HepG2 (cell line): ENCODE measurements around the gene VAV2. TPM values are rescaled to one million over a fixed set of nuclear protein-coding genes. Genes with fewer than 3 reads are reported as not detected.
A peak's percentile ranks its signal among the peaks of the same experiment; 100 is the strongest.

ENCODE experiments used
- ATAC-seq: fragments of 200-7000 bp; cut with Tn5 transposase; 3 replicates; pipeline ENCODE4 v1.9.1; 2020; ENCODE audit warnings: mild to moderate bottlenecking, moderate library complexity
- BruUV-seq: library from RNA; stranded (reverse); fragments of 400-500 nt; replicated peaks from 2 replicates; lab custom pipeline; 2021; lab: Mats Ljungman, UMichigan
- CTCF ChIA-PET: fragments of 300-600 bp; formaldehyde crosslinking; extraction: SDS; loops from one replicate; lab custom pipeline; 2021; ENCODE audit warnings: low total read pairs, inconsistent platforms, low intra/inter-chr PET ratio; lab: Yijun Ruan, JAX
- POLR2A ChIA-PET: fragments of 350-600 bp; sonication (Branson Sonifier 250); formaldehyde crosslinking; loops from one replicate; lab custom pipeline; 2020; ENCODE audit warnings: antibody characterized with exemption, inconsistent platforms; lab: Yijun Ruan, JAX
- DNase-seq: peaks from one replicate; pipeline ENCODE4 v3.0.0-alpha.2; 2015; ENCODE audit warnings: low spot score
- FAIRE-seq: peaks from 3 replicates; lab custom pipeline; 2011; peaks lifted over from hg19 to GRCh38; lab: Jason Lieb, UNC
- H2AFZ ChIP-seq: one replicate; pipeline ENCODE4 v1.6.1; 2011; ENCODE audit warnings: low read length, inconsistent platforms
- H3K27ac ChIP-seq: fragments of 300-600 bp; 3 replicates; pipeline ENCODE4 v1.8.0; 2011; ENCODE audit warnings: mixed run types, mild to moderate bottlenecking, mixed read lengths, low read length, inconsistent platforms; ENCODE audit not compliant: insufficient read depth; ENCODE audit errors: extremely low read length
- H3K27me3 ChIP-seq, 2 experiments: fragments of 200-600 bp in 1 of 2; 2 replicates in 1 of 2; 3 replicates in 1 of 2; pipeline versions ENCODE4 v1.6.0 to v1.8.0; 2011; ENCODE audit warnings: low read length in 2 of 2, mild to moderate bottlenecking in 2 of 2, moderate library complexity in 2 of 2, inconsistent platforms in 1 of 2; ENCODE audit not compliant: insufficient read depth in 2 of 2, control insufficient read depth in 1 of 2
- H3K36me3 ChIP-seq, 2 experiments: fragments of 200-600 bp in 1 of 2; replicated peaks in 1 of 2; 2 replicates in 1 of 2; 3 replicates in 1 of 2; pipeline versions ENCODE4 v1.5.1 to v1.8.0; 2011; ENCODE audit warnings: low read length in 2 of 2, inconsistent platforms in 1 of 2; ENCODE audit not compliant: insufficient read depth in 2 of 2, control insufficient read depth in 1 of 2
- H3K4me1 ChIP-seq: 2 replicates; pipeline ENCODE4 v1.5.1; 2012; ENCODE audit warnings: low read length, inconsistent platforms; ENCODE audit not compliant: insufficient read depth
- H3K4me2 ChIP-seq: 2 replicates; pipeline ENCODE4 v1.6.0; 2011; ENCODE audit warnings: low read depth, low read length, inconsistent platforms
- H3K4me3 ChIP-seq, 3 experiments: fragments of 200-600 bp in 1 of 3; sonication (generic), shearing (Covaris generic) in 1 of 3; replicated peaks in 1 of 3; 2 replicates each; pipeline ENCODE4 v1.5.1; 2011 to 2016; ENCODE audit warnings: low read length in 3 of 3, inconsistent platforms in 2 of 3, low read depth in 2 of 3, mild to moderate bottlenecking in 2 of 3, control low read depth in 1 of 3, mixed read lengths in 1 of 3; ENCODE audit not compliant: insufficient read depth in 1 of 3
- H3K79me2 ChIP-seq: one replicate; pipeline ENCODE4 v1.6.1; 2011; ENCODE audit warnings: low read length, inconsistent platforms; ENCODE audit not compliant: insufficient read depth
- H3K9ac ChIP-seq: 2 replicates; pipeline ENCODE4 v1.6.0; 2011; ENCODE audit warnings: mild to moderate bottlenecking, low read depth, low read length, inconsistent platforms; ENCODE audit not compliant: insufficient read depth
- H3K9me3 ChIP-seq: 2 replicates; pipeline ENCODE4 v1.5.1; 2012; ENCODE audit warnings: mild to moderate bottlenecking, low read length
- H4K20me1 ChIP-seq: 2 replicates; pipeline ENCODE4 v1.6.0; 2011; ENCODE audit warnings: inconsistent platforms, mild to moderate bottlenecking, low read length, moderate library complexity; ENCODE audit not compliant: insufficient read depth
- CAMTA2 ChIP-seq: sonication (generic); formaldehyde crosslinking; IDR thresholded peaks from 2 replicates; pipeline ENCODE4 v1.4.0; 2020; ENCODE audit warnings: mild to moderate bottlenecking, missing genetic modification reagents, borderline replicate concordance
- HIVEP1 ChIP-seq: sonication (generic); formaldehyde crosslinking; IDR thresholded peaks from 2 replicates; pipeline ENCODE4 v1.4.0; 2020; ENCODE audit warnings: mild to moderate bottlenecking, missing genetic modification reagents
- KDM5B ChIP-seq: sonication (generic); formaldehyde crosslinking; IDR thresholded peaks from 2 replicates; pipeline ENCODE4 v1.4.0; 2020; ENCODE audit warnings: missing genetic modification reagents, mild to moderate bottlenecking, borderline replicate concordance
- KMT2B ChIP-seq: IDR thresholded peaks from 2 replicates; pipeline ENCODE4 v1.6.1; 2016; ENCODE audit warnings: missing genetic modification reagents, missing compliant biosample characterization
- NCOA1 ChIP-seq: sonication (generic); formaldehyde crosslinking; IDR thresholded peaks from 2 replicates; pipeline ENCODE4 v1.9.0; 2021; ENCODE audit warnings: missing genetic modification reagents
- NONO ChIP-seq, 2 experiments: fragments of 450-650 bp in 1 of 2; sonication (generic) in 1 of 2; formaldehyde crosslinking in 1 of 2; IDR thresholded peaks in 1 of 2; conservative IDR thresholded peaks in 1 of 2; 2 replicates each; pipeline versions ENCODE4 v1.6.1 to v1.8.0; 2017 to 2022; ENCODE audit warnings: mild to moderate bottlenecking in 1 of 2, missing genetic modification reagents in 1 of 2, moderate library complexity in 1 of 2
- RFX1 ChIP-seq: fragments of 450-650 bp; IDR thresholded peaks from 2 replicates; pipeline ENCODE4 v1.6.1; 2017
- TBL1XR1 ChIP-seq: fragments of 150-350 bp; IDR thresholded peaks from 2 replicates; pipeline ENCODE4 v1.6.1; 2014; ENCODE audit warnings: borderline replicate concordance, low read length; ENCODE audit not compliant: partially characterized antibody
- ZFP36L1 ChIP-seq: sonication (generic); formaldehyde crosslinking; IDR thresholded peaks from 2 replicates; pipeline ENCODE4 v1.8.0; 2022; ENCODE audit warnings: mild to moderate bottlenecking, missing genetic modification reagents, moderate library complexity
- ZNF335 ChIP-seq: sonication (generic); formaldehyde crosslinking; IDR thresholded peaks from 2 replicates; pipeline ENCODE4 v1.4.0; 2020; ENCODE audit warnings: missing genetic modification reagents
- ZNF354B ChIP-seq: sonication (generic); formaldehyde crosslinking; IDR thresholded peaks from 2 replicates; pipeline ENCODE4 v1.8.0; 2022; ENCODE audit warnings: mild to moderate bottlenecking, missing genetic modification reagents
- ZNF567 ChIP-seq: sonication (generic); formaldehyde crosslinking; IDR thresholded peaks from 2 replicates; pipeline ENCODE4 v1.8.1; 2023; ENCODE audit warnings: mild to moderate bottlenecking, missing genetic modification reagents, borderline replicate concordance
- ZNF747 ChIP-seq: sonication (generic); formaldehyde crosslinking; IDR thresholded peaks from 2 replicates; pipeline ENCODE4 v1.8.1; 2023; ENCODE audit warnings: missing genetic modification reagents, mild to moderate bottlenecking, borderline replicate concordance
- ZSCAN30 ChIP-seq: sonication (generic); formaldehyde crosslinking; IDR thresholded peaks from 2 replicates; pipeline ENCODE4 v1.5.0; 2020; ENCODE audit warnings: mild to moderate bottlenecking, missing genetic modification reagents
- WGBS: methylation state at CpG from one replicate; pipeline ENCODE4 v1.1.6; 2017; ENCODE audit warnings: low lambda C conversion rate; 5-methylcytosine and 5-hydroxymethylcytosine counted together
- in situ Hi-C: cut with HindIII; loops from 2 replicates; pipeline ENCODE4 v1.10.0; 2017; ENCODE audit warnings: low pct_unique_long_range_greater_than_20kb; ENCODE audit not compliant: extremely low pct_ligation_motif_present
- intact Hi-C: fragments of 100-400 bp; cut with micrococcal nuclease; formaldehyde crosslinking; loops from one replicate; pipeline ENCODE4 v1.10.0; 2022; ENCODE audit not compliant: unreplicated experiment
- polyA plus RNA-seq, 8 experiments: library from polyadenylated mRNA; depleted of rRNA in 3 of 8; stranded (reverse) in 7 of 8; unstranded in 1 of 8; fragments of >200 nt; fragmentation: Illumina TruSeq in 4 of 8; extraction: Trizol in 4 of 8; gene quantifications; 2 replicates each; pipeline versions ENCODE4 v1.2.1 to v1.2.3, GENCODE V29; 2011 to 2016; ENCODE audit warnings: low read depth in 4 of 8, missing spikeins in 1 of 8, mixed read lengths in 1 of 8; ENCODE audit not compliant: insufficient read depth in 1 of 8
- total RNA-seq, 5 experiments: library from RNA; depleted of rRNA; stranded (reverse); fragments of >200 nt; fragmentation: Illumina TruSeq; extraction: Trizol; gene quantifications; 2 replicates each; pipeline ENCODE4 v1.2.3, GENCODE V29; 2016; ENCODE audit warnings: low read depth in 1 of 5
- TF ChIP-seq, protein P1 (sequence below): IDR thresholded peaks from 2 replicates; pipeline ENCODE4 v1.6.1; 2016; ENCODE audit warnings: low read depth, control low read depth
- TF ChIP-seq, protein P2 (sequence below): IDR thresholded peaks from 2 replicates; pipeline ENCODE4 v1.6.1; 2016; ENCODE audit warnings: control low read depth
- TF ChIP-seq, protein P3 (sequence below): sonication (generic); formaldehyde crosslinking; IDR thresholded peaks from 2 replicates; pipeline ENCODE4 v1.8.1; 2023; ENCODE audit warnings: mild to moderate bottlenecking, missing genetic modification reagents
- TF ChIP-seq, protein P4 (sequence below): IDR thresholded peaks from 2 replicates; pipeline ENCODE4 v1.6.1; 2016
- TF ChIP-seq, protein P5 (sequence below): sonication (generic); formaldehyde crosslinking; IDR thresholded peaks from 2 replicates; pipeline ENCODE4 v1.5.0; 2020; ENCODE audit warnings: mild to moderate bottlenecking, missing genetic modification reagents

Gene VAV2
- total and polyA plus RNA-seq, 2 of the 13 experiments (the other 11 are each of a cell fraction or from before 2014, with no cell fraction given), result 22.5 to 22.9 TPM

DNA sequence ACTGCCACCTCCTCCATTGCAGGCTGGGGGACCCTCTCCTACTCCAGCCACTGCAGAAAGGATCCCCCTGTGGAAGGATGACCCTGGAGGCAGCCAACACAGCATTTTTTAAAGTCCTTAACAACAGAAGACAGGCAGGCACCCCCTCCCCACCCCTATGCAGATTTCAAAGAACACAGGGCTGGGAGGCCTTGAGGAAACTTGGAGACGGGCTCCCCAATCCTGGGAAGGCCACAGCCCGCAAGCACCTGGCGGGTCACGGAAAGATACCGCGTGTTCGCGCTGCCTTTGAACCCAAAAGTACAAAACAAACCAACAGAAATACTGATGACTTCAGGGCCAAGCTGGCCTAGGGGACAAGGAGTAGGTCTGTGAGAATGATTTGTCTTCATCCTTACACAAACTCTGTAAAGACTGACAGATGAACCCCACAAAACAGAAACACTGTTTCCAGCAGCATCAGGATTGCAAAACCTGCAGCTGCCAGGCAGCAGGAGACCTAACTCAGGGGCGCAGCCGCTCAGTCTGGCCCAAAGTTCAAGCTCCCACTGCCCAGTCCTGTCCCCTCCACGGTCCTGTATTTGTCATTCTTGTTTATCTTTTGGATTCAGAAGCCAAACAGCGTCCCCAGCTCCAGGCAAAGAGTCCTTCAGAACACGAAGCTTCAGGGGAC is 13.8 kb downstream of the VAV2 start:
- in situ Hi-C loops, result no loop called here
- intact Hi-C loops, result loop anchor here (1.0 to 5.0 kb wide), 3 partner anchors 16 to 86 kb away; no protein-coding TSS in a partner anchor
- POLR2A ChIA-PET, result interaction anchor here (1.0 to 3.3 kb wide), 9 partner anchors 11 to 189 kb away, joined by 3 to 24 read pairs (median 9); partner anchors contain the start of gene BRD3OS
- Histone ChIP-seq H4K20me1 (peaks cover 10% of the 10 kb centered on the region; the same call in 1 of the 2 replicates), H3K9me3 (no peaks in the 10 kb centered on the region), H3K9ac (peak overlapping the region; percentile 68), H3K27ac (peak overlapping the region; percentile 92), H3K79me2 (peaks cover 96% of the 10 kb centered on the region), H3K27me3 (no peaks in the 10 kb centered on the region), H3K4me1 (peaks cover 88% of the 10 kb centered on the region), H3K4me2 (peak overlapping the region; percentile 95), H3K36me3 (peaks cover 0 to 8% of the 10 kb centered on the region in 2 experiments; a peak in 1 of 5 replicates), H3K4me3 (peak overlapping the region; percentile 48 to 73 (median 48)), H2AFZ (no peak overlapping the region)
- FAIRE-seq, result peak; percentile 99
- 2% methylated on average over 11 of the region's 13 CpGs for WGBS
- ATAC-seq, result peak; percentile 81
- peak; percentile 93 for DNase-seq
- CTCF ChIA-PET, result no interaction called here
- BruUV-seq, result no TSS peak
- TF ChIP-seq ZNF567 (CRISPR knock-in tag) (no peak), NCOA1 (CRISPR knock-in tag) (0 out of 2 replicates have a peak, but pooled peaks have one; percentile 40), RFX1 (no peak), KDM5B (no peak), ZNF747 (CRISPR knock-in tag) (no peak), CAMTA2 (CRISPR knock-in tag) (no peak), ZFP36L1 (0 out of 2 replicates have a peak, but pooled peaks have one; percentile 15), ZNF354B (CRISPR knock-in tag) (no peak), TBL1XR1 (peak; percentile 19), HIVEP1 (peak; percentile 49; the same call in 1 of the 2 replicates), KMT2B (CRISPR knock-in tag) (0 out of 2 replicates have a peak, but pooled peaks have one; percentile 35), ZSCAN30 (CRISPR knock-in tag) (no peak), ZNF335 (CRISPR knock-in tag) (no peak; the same call in 1 of the 2 replicates), NONO (IDR thresholded peaks at IDR 0.05) (no peak), NONO (CRISPR knock-in tag; conservative IDR thresholded peaks at IDR 0.05) (no peak)
- TF ChIP-seq, protein P1, sequence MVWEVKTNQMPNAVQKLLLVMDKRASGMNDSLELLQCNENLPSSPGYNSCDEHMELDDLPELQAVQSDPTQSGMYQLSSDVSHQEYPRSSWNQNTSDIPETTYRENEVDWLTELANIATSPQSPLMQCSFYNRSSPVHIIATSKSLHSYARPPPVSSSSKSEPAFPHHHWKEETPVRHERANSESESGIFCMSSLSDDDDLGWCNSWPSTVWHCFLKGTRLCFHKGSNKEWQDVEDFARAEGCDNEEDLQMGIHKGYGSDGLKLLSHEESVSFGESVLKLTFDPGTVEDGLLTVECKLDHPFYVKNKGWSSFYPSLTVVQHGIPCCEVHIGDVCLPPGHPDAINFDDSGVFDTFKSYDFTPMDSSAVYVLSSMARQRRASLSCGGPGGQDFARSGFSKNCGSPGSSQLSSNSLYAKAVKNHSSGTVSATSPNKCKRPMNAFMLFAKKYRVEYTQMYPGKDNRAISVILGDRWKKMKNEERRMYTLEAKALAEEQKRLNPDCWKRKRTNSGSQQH (CRISPR knock-in tag), result peak; percentile 75
- TF ChIP-seq, protein P2, sequence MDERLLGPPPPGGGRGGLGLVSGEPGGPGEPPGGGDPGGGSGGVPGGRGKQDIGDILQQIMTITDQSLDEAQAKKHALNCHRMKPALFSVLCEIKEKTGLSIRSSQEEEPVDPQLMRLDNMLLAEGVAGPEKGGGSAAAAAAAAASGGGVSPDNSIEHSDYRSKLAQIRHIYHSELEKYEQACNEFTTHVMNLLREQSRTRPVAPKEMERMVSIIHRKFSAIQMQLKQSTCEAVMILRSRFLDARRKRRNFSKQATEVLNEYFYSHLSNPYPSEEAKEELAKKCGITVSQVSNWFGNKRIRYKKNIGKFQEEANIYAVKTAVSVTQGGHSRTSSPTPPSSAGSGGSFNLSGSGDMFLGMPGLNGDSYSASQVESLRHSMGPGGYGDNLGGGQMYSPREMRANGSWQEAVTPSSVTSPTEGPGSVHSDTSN (CRISPR knock-in tag), result peak; percentile 38; the same call in 1 of the 2 replicates
- TF ChIP-seq, protein P3, sequence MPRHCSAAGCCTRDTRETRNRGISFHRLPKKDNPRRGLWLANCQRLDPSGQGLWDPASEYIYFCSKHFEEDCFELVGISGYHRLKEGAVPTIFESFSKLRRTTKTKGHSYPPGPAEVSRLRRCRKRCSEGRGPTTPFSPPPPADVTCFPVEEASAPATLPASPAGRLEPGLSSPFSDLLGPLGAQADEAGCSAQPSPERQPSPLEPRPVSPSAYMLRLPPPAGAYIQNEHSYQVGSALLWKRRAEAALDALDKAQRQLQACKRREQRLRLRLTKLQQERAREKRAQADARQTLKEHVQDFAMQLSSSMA, result no peak
- TF ChIP-seq, protein P4, sequence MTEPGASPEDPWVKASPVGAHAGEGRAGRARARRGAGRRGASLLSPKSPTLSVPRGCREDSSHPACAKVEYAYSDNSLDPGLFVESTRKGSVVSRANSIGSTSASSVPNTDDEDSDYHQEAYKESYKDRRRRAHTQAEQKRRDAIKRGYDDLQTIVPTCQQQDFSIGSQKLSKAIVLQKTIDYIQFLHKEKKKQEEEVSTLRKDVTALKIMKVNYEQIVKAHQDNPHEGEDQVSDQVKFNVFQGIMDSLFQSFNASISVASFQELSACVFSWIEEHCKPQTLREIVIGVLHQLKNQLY (CRISPR knock-in tag), result peak; percentile 13; the same call in 1 of the 2 replicates
- TF ChIP-seq, protein P5, sequence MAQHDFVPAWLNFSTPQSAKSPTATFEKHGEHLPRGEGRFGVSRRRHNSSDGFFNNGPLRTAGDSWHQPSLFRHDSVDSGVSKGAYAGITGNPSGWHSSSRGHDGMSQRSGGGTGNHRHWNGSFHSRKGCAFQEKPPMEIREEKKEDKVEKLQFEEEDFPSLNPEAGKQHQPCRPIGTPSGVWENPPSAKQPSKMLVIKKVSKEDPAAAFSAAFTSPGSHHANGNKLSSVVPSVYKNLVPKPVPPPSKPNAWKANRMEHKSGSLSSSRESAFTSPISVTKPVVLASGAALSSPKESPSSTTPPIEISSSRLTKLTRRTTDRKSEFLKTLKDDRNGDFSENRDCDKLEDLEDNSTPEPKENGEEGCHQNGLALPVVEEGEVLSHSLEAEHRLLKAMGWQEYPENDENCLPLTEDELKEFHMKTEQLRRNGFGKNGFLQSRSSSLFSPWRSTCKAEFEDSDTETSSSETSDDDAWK (CRISPR knock-in tag), result no peak
